Naive B cell (primary cell): Measurements from ENCODE around the gene SEMA6D. TPM values are rescaled to one million over a fixed set of nuclear protein-coding genes. Genes with fewer than 3 reads are reported as not detected.

ENCODE experiments used
- ATAC-seq, 2 donors: fragments of 150-1000 bp; cut with Tn5 transposase; 2 replicates each; pipeline ENCODE4 v1.10.0; 2021; ENCODE audit warnings: low read depth in 2 of 2, mild to moderate bottlenecking in 2 of 2, moderate library complexity in 2 of 2
- DNase-seq: peaks from one replicate; pipeline ENCODE4 v3.0.0; 2022
- H3K27ac Mint-ChIP-seq, 6 donors: one replicate each; pipeline ENCODE4 v1.8.0; 2020 to 2022; ENCODE audit warnings: mild to moderate bottlenecking in 6 of 6, mixed read lengths in 6 of 6, moderate library complexity in 5 of 6, inconsistent platforms in 2 of 6
- H3K27me3 Mint-ChIP-seq, 3 donors: one replicate each; pipeline ENCODE4 v1.8.0; 2021 to 2022; ENCODE audit warnings: mixed read lengths in 3 of 3, mild to moderate bottlenecking in 1 of 3
- H3K36me3 Mint-ChIP-seq, 2 donors: one replicate each; pipeline ENCODE4 v1.8.0; 2020 to 2022; ENCODE audit warnings: mixed read lengths in 2 of 2, inconsistent platforms in 1 of 2, mild to moderate bottlenecking in 1 of 2
- H3K4me1 Mint-ChIP-seq, 3 donors: one replicate each; pipeline ENCODE4 v1.8.0; 2020 to 2022; ENCODE audit warnings: mixed read lengths in 3 of 3, inconsistent platforms in 1 of 3, mild to moderate bottlenecking in 1 of 3, moderate library complexity in 1 of 3
- H3K4me3 Mint-ChIP-seq, 8 donors: one replicate each; pipeline ENCODE4 v1.8.0; 2020 to 2022; ENCODE audit warnings: mild to moderate bottlenecking in 8 of 8, mixed read lengths in 8 of 8, moderate library complexity in 8 of 8, inconsistent platforms in 2 of 8
- H3K9me3 Mint-ChIP-seq, 7 donors: one replicate each; pipeline ENCODE4 v1.8.0; 2020 to 2022; ENCODE audit warnings: mixed read lengths in 7 of 7, mild to moderate bottlenecking in 5 of 7, inconsistent platforms in 2 of 7, moderate library complexity in 1 of 7
- polyA plus RNA-seq, 6 donors: library from polyadenylated mRNA; unstranded; fragments of 300-500 nt; fragmentation: Illumina TruSeq; gene quantifications; one replicate each; pipeline ENCODE4 v1.2.3, GENCODE V29; 2021; ENCODE audit warnings: low read depth in 6 of 6

The SEMA6D gene
- polyA plus RNA-seq, 6 donors from 2014 or later: not detected

DNA sequence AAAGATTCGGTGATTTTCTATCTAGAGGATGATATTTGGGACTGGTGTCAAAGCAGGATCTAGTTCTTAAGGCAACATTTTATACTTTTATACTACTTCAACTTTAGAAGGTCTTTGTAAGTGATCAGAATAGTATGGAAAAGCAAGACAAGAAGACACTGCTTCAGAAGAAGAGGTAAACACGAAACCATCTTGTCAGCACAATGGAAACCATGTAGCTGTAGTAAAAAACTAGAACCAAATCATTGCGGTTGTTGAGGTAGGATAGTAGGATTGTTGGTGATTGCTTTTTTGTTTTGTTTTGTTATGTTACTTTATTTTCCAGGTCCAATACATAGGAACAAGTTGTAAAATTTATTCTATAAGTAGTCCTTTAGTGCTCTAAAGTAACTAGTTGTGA lies 40.0 kb downstream of the SEMA6D start:
- H3K4me1 Mint-ChIP-seq: no peaks in the 10 kb centered on the region
- H3K4me3 Mint-ChIP-seq: no peak overlapping the region
- H3K27me3 Mint-ChIP-seq: peaks cover 0 to 6% (median 0%) of the 10 kb centered on the region in 3 donors
- no peaks in the 10 kb centered on the region for H3K36me3 Mint-ChIP-seq
- DNase-seq (no peak), ATAC-seq (no peak)
- H3K9me3 Mint-ChIP-seq: peaks cover 3 to 23% (median 13%) of the 10 kb centered on the region in 7 donors
- H3K27ac Mint-ChIP-seq: no peak overlapping the region

GRCh38 chr15:47762621-47763020 lies 45.3 kb downstream of the SEMA6D start:
- Mint-ChIP-seq H3K4me3 (no peak overlapping the region), H3K9me3 (peaks cover 0 to 5% (median 0%) of the 10 kb centered on the region in 7 donors), H3K27me3 (peaks cover 0 to 6% (median 0%) of the 10 kb centered on the region in 3 donors), H3K27ac (no peak overlapping the region), H3K4me1 (no peaks in the 10 kb centered on the region), H3K36me3 (no peaks in the 10 kb centered on the region)
- ATAC-seq: no peak
- DNase-seq: no peak

DNA sequence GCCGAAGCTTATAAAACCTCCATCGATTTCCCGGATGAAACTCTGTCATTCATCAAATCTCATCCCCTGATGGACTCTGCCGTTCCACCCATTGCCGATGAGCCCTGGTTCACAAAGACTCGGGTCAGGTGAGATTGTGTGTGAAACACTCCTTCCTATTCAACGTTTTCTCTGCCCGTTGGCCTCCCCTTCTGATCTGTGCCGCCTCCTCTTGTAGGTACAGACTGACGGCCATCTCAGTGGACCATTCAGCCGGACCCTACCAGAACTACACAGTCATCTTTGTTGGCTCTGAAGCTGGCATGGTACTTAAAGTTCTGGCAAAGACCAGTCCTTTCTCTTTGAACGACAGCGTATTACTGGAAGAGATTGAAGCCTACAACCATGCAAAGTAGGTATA lies 47.4 kb downstream of the SEMA6D start:
- peaks cover 0 to 5% (median 0%) of the 10 kb centered on the region in 7 donors for H3K9me3 Mint-ChIP-seq

DNA sequence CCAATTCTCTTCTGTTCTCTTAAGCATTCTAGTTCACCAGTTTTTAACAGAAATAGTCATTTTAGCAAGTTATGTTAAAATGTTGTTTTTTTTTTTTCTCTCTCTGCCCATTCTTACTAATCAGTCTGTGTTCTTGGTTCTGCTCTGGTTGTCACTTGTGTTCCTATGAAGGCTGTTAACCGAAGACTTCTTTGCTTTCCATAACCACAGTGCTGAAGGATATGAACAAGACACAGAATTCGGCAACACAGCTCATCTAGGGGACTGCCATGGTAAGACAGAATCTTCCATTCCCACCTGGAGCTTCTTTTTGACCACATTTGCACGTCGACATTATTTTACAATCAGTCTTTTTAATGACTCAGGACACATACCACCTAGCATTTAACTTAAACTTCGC lies 49.1 kb downstream of the SEMA6D start:
- H3K27ac Mint-ChIP-seq: no peak overlapping the region
- no peak overlapping the region for H3K4me3 Mint-ChIP-seq
- peaks cover 0 to 6% (median 6%) of the 10 kb centered on the region in 3 donors for H3K27me3 Mint-ChIP-seq
- ATAC-seq: no peak
- no peak for DNase-seq
- no peaks in the 10 kb centered on the region for H3K36me3 Mint-ChIP-seq
- peaks cover 0 to 6% (median 4%) of the 10 kb centered on the region in 7 donors for H3K9me3 Mint-ChIP-seq
- no peaks in the 10 kb centered on the region for H3K4me1 Mint-ChIP-seq

More for the DNA sequence above, 47.4 kb downstream of the SEMA6D start:
- H3K27ac Mint-ChIP-seq: no peak overlapping the region
- no peak for ATAC-seq
- no peak overlapping the region for H3K4me3 Mint-ChIP-seq
- H3K27me3 Mint-ChIP-seq: peaks cover 0 to 6% (median 0%) of the 10 kb centered on the region in 3 donors
- no peak for DNase-seq
- no peaks in the 10 kb centered on the region for H3K36me3 Mint-ChIP-seq
- no peaks in the 10 kb centered on the region for H3K4me1 Mint-ChIP-seq

- ATAC-seq (no peak), DNase-seq (no peak)
- H3K4me3 Mint-ChIP-seq: no peak overlapping the region
- H3K4me1 Mint-ChIP-seq: no peaks in the 10 kb centered on the region
- no peaks in the 10 kb centered on the region for H3K36me3 Mint-ChIP-seq
- peaks cover 0 to 6% (median under 1%) of the 10 kb centered on the region in 3 donors for H3K27me3 Mint-ChIP-seq
- H3K9me3 Mint-ChIP-seq: peaks cover 0 to 6% (median 3%) of the 10 kb centered on the region in 7 donors
- H3K27ac Mint-ChIP-seq: no peak overlapping the region
These were observed 49.7 kb downstream of the SEMA6D start for GRCh38 chr15:47767035-47767434.

DNA sequence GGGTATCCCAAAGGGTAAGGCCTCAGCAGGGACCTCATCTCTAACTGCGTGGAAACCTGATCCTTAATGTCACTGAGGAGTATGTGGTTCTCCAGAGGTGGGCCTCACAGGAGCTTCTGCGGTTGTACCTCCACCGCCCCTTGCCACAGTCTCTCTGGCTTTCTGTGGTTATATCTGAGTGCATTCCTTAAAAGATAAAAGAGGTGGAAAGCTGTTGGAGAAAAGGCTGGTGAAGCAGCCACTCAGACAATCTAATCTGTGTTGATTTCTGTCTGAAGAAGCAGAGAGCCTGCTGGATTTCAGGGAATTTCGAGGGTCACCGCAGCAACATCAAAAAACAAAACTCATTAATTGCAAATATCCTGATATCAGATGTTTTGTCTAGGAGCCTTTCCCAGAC lies 51.4 kb downstream of the SEMA6D start:
- DNase-seq (no peak), ATAC-seq (no peak)
- Mint-ChIP-seq H3K4me3 (no peak overlapping the region), H3K9me3 (peaks cover 0 to 6% (median 0%) of the 10 kb centered on the region in 7 donors), H3K27me3 (peaks cover 0 to 6% (median 0%) of the 10 kb centered on the region in 3 donors), H3K36me3 (no peaks in the 10 kb centered on the region), H3K4me1 (no peaks in the 10 kb centered on the region), H3K27ac (no peak overlapping the region)

- ATAC-seq: no peak
- Mint-ChIP-seq H3K4me1 (no peaks in the 10 kb centered on the region), H3K4me3 (no peak overlapping the region)
These were observed 51.9 kb downstream of the SEMA6D start for GRCh38 chr15:47769166-47769565.

DNA sequence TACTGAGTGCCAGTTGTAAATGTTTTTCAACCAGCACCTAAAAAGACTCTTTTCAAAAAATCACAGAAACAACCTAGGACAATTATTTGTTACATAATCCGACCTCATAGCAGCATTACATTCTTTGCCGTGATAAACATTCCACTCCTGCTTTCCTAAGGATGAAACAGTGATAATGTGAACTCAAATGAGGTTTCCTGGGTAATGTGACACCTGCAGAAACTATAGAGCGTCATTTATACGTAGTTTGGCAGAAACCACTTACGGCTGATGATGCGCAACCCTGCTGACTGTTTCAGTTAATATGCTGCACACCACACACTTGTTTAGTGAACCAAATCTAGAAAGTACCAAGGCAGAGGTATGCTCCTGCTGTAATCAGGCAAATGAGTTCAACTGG lies 55.8 kb downstream of the SEMA6D start:
- no peak overlapping the region for H3K4me3 Mint-ChIP-seq
- peaks cover 0 to 6% (median 6%) of the 10 kb centered on the region in 3 donors for H3K27me3 Mint-ChIP-seq
- H3K4me1 Mint-ChIP-seq: no peaks in the 10 kb centered on the region
- H3K9me3 Mint-ChIP-seq: peaks cover 0 to 6% (median 0%) of the 10 kb centered on the region in 7 donors
- ATAC-seq (no peak), DNase-seq (no peak)
- H3K36me3 Mint-ChIP-seq: no peaks in the 10 kb centered on the region
- H3K27ac Mint-ChIP-seq: no peak overlapping the region

More at GRCh38 chr15:47769166-47769565, 51.9 kb downstream of the SEMA6D start:
- H3K36me3 Mint-ChIP-seq: no peaks in the 10 kb centered on the region
- H3K27ac Mint-ChIP-seq: no peak overlapping the region
- DNase-seq: no peak
- peaks cover 0 to 6% (median 0%) of the 10 kb centered on the region in 3 donors for H3K27me3 Mint-ChIP-seq
- H3K9me3 Mint-ChIP-seq: peaks cover 0 to 6% (median 0%) of the 10 kb centered on the region in 7 donors

GRCh38 chr15:47778263-47778770 lies 61.0 kb downstream of the SEMA6D start:
- DNase-seq (no peak), ATAC-seq (no peak)
- Mint-ChIP-seq H3K4me1 (no peaks in the 10 kb centered on the region), H3K4me3 (no peak overlapping the region), H3K9me3 (peaks cover 0 to 2% (median 0%) of the 10 kb centered on the region in 7 donors), H3K27me3 (peaks cover 0 to 10% (median 0%) of the 10 kb centered on the region in 3 donors), H3K36me3 (no peaks in the 10 kb centered on the region), H3K27ac (no peak overlapping the region)

- DNase-seq (no peak), ATAC-seq (no peak)
- no peaks in the 10 kb centered on the region for H3K36me3 Mint-ChIP-seq
- peaks cover 0 to 2% (median 0%) of the 10 kb centered on the region in 7 donors for H3K9me3 Mint-ChIP-seq
- no peaks in the 10 kb centered on the region for H3K4me1 Mint-ChIP-seq
- no peak overlapping the region for H3K4me3 Mint-ChIP-seq
- H3K27me3 Mint-ChIP-seq: peaks cover 0 to 10% (median 0%) of the 10 kb centered on the region in 3 donors
- no peak overlapping the region for H3K27ac Mint-ChIP-seq
These were observed 63.7 kb downstream of the SEMA6D start for GRCh38 chr15:47780971-47781370.

- no peak overlapping the region for H3K27ac Mint-ChIP-seq
- peaks cover 0 to 2% (median 0%) of the 10 kb centered on the region in 7 donors for H3K9me3 Mint-ChIP-seq
- no peak for ATAC-seq
- DNase-seq: no peak
- H3K36me3 Mint-ChIP-seq: no peaks in the 10 kb centered on the region
- no peak overlapping the region for H3K4me3 Mint-ChIP-seq
- H3K4me1 Mint-ChIP-seq: no peaks in the 10 kb centered on the region
- H3K27me3 Mint-ChIP-seq: peaks cover 0 to 6% (median 4%) of the 10 kb centered on the region in 3 donors
These were observed 64.2 kb downstream of the SEMA6D start for GRCh38 chr15:47781527-47781926.

DNA sequence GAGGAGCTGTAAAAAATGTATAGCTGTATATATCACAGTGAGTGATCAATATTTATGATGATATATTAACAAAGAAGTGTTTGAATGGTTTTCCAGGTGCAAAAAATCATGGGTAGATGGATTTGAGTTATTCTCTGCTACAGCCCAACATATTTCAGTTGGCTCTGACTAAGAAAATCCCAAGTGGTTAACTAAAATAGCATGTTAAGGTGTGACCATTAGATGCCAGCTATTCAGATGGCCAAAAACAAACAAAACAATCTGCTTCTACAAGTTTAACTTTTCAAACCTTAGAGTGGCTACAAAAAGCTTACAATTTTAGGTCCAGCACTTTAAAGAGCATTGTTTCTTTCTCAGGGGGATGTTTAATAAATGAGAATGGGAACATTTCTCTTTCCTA lies 67.5 kb downstream of the SEMA6D start:
- Mint-ChIP-seq H3K4me3 (no peak overlapping the region), H3K27me3 (peaks cover 4 to 17% (median 6%) of the 10 kb centered on the region in 3 donors), H3K9me3 (peaks cover 0 to 3% (median 0%) of the 10 kb centered on the region in 7 donors), H3K27ac (no peak overlapping the region), H3K4me1 (no peaks in the 10 kb centered on the region), H3K36me3 (no peaks in the 10 kb centered on the region)
- DNase-seq (no peak), ATAC-seq (no peak)

DNA sequence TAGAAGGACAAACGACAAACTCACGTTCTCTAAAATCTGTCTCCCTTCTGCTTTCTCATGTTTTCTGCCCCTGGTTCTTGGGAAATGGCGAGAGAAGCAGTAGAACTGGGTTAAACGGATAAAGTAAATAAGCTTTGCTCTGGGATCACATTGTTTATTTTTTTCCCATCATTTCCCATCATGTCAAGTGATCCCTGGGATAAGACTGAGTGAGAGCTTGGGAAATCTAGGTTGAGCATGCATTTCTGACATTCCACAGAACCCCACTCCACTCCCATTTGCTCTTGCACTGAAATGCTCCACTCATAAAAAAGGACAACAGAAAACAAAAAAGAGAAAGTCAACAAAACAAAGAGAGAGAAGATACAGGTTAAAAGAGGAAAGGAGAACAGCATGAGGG lies 69.1 kb downstream of the SEMA6D start:
- ATAC-seq: no peak
- H3K9me3 Mint-ChIP-seq: peaks cover 0 to 3% (median 0%) of the 10 kb centered on the region in 7 donors
- no peak for DNase-seq
- H3K36me3 Mint-ChIP-seq: no peaks in the 10 kb centered on the region
- no peak overlapping the region for H3K27ac Mint-ChIP-seq
- no peak overlapping the region for H3K4me3 Mint-ChIP-seq
- H3K27me3 Mint-ChIP-seq: peaks cover 0 to 17% (median 6%) of the 10 kb centered on the region in 3 donors
- no peaks in the 10 kb centered on the region for H3K4me1 Mint-ChIP-seq

DNA sequence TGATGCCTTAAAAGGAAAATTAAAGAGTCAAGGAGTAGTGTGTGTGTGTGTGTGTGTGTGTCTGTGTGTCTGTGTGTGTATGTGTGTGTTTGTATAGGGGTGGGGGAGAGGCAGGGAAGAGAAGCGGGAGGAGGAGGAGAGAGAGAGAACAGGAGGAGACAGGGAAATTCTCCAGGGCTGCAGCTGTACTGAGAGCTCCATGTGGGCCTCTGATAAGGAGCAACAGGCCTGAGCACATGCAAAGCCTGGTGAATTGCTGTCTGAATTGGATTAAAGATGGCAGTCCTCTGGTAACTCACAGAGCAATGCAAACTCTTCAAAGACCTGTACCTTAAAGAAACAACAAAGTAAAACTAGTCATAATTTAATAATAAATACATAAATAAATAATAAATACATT lies 70.6 kb downstream of the SEMA6D start:
- no peak overlapping the region for H3K4me3 Mint-ChIP-seq

More for the DNA sequence above, 70.6 kb downstream of the SEMA6D start:
- no peaks in the 10 kb centered on the region for H3K36me3 Mint-ChIP-seq
- DNase-seq: no peak
- H3K27ac Mint-ChIP-seq: no peak overlapping the region
- H3K27me3 Mint-ChIP-seq: peaks cover 4 to 17% (median 6%) of the 10 kb centered on the region in 3 donors
- H3K9me3 Mint-ChIP-seq: peaks cover 0 to 3% (median 0%) of the 10 kb centered on the region in 7 donors
- no peak for ATAC-seq
- H3K4me1 Mint-ChIP-seq: no peaks in the 10 kb centered on the region
